ENCODE measurements around the gene ZDHHC22.

- peak; percentile 71 for TF ChIP-seq CTCF (IDR thresholded peaks at IDR 0.05; ENCODE audit: poor library complexity, severe bottlenecking)
- TF ChIP-seq POLR2AphosphoS5 (IDR thresholded peaks at IDR 0.05) = no peak
- TF ChIP-seq EP300 (conservative IDR thresholded peaks at IDR 0.05; ENCODE audit: poor library complexity, severe bottlenecking) = no peak
- TF ChIP-seq EZH2 (IDR thresholded peaks at IDR 0.05; ENCODE audit: borderline replicate concordance, insufficient read depth, low read length, poor library complexity, severe bottlenecking) = no peak
- no peak for TF ChIP-seq TAF1 (IDR thresholded peaks at IDR 0.05; ENCODE audit: low read depth)
These were observed 1.8 kb downstream of the ZDHHC22 start for GRCh38 chr14:77139540-77140358.

Data from neural cell (in vitro differentiated cells).